GM12872 (cell line): ENCODE data around the gene PICALM.

Source experiments
- CTCF ChIP-seq: IDR thresholded peaks from 3 replicates; pipeline ENCODE4 v1.5.1; 2011; ENCODE audit warnings: low read depth, mild to moderate bottlenecking, low read length, moderate library complexity; ENCODE audit not compliant: insufficient read depth

The PICALM gene

GRCh38 chr11:86034710-86035109, 34.2 kb downstream of the PICALM start:
- TF ChIP-seq CTCF = no peak

GRCh38 chr11:86021377-86021776, 47.5 kb downstream of the PICALM start:
- no peak for TF ChIP-seq CTCF

- no peak for TF ChIP-seq CTCF
These were observed 50.6 kb downstream of the PICALM start for GRCh38 chr11:86018249-86018648.

- no peak for TF ChIP-seq CTCF
These were observed 52.4 kb downstream of the PICALM start for GRCh38 chr11:86016451-86016850.

GRCh38 chr11:86015699-86016098, 53.2 kb downstream of the PICALM start:
- TF ChIP-seq CTCF = no peak

- TF ChIP-seq CTCF = no peak
These were observed 54.7 kb downstream of the PICALM start for GRCh38 chr11:86014221-86014620.

- no peak for TF ChIP-seq CTCF
These were observed 55.2 kb downstream of the PICALM start for GRCh38 chr11:86013713-86014112.

- TF ChIP-seq CTCF = no peak
These were observed 57.7 kb downstream of the PICALM start for GRCh38 chr11:86011175-86011574.
